ENCODE measurements around the gene RGS7. TPM values are rescaled to one million over a fixed set of nuclear protein-coding genes. Genes with fewer than 3 reads are reported as not detected.

The RGS7 gene
- 19.7 TPM for total RNA-seq

DNA sequence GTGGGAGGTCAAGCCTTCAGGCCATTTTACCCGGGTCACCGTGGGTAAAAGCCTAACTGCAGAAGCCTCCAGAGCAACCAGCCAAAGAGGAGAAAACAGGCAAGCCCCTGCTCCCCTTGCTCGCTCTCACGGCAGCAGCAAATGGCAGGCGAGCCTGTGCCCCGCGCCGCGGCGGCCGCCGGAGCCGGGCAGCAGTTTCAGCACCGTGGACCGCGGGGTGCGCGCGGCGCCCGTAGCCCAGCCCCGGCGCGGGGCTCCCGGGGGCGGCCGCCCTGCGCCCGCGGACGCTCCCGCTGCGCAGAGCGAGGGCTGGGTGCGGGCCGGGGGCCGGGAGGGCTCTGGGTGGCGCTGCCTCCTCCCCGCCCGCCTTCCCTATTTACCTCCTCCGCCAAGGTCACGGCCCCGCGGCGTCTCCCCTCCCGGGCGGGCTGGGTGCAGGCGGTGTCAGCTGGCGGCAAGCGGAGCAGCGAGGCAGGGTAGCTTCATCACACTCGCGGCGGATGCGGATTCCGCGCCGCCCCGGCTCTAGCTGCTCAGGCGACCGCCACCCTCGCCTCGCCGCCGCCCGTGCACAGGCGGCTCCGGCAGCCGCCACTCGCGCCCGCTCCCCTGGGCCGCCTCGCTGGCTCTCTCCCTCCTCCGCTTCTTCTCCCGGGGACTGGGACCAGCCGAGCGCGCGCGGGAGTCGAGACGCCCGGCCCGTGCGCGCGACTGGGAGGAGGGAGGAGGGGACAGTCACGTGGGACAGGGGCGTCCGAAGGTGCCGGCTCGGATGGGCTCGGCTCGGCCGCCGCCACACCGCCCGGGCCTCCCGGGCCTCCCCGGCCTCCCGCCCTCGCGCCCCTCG lies at the start of gene RGS7:
Gene RGS7, minus strand, starts transcription at position 687 of the 847 bp plus-strand sequence.
- DNase-seq: peak; percentile 72

DNA sequence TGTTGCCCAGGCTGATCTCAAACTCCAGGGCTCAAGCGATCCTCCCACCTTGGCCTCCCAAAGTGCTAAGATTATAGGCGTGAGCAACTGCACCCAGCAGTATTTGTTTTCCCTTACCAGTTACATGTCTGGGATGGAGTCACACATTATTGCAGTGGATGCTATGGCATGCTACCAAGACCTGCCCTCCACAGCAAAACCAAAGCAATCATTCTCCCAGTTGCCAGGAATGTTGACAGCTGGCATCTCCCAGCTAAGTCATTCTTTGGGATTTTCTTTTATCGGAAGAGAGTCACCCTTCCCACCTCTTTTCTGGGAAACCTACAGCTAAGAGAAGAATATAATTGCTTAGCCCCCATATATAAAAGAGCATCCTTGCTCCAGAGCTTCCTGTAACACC lies 49.4 kb upstream of the RGS7 start:
- DNase-seq: no peak

- no peak for DNase-seq
Observed at GRCh38 chr1:241401156-241401555, 44.2 kb upstream of the RGS7 start.

- no peak for DNase-seq
Observed at GRCh38 chr1:241396747-241397681, 40.0 kb upstream of the RGS7 start.

DNA sequence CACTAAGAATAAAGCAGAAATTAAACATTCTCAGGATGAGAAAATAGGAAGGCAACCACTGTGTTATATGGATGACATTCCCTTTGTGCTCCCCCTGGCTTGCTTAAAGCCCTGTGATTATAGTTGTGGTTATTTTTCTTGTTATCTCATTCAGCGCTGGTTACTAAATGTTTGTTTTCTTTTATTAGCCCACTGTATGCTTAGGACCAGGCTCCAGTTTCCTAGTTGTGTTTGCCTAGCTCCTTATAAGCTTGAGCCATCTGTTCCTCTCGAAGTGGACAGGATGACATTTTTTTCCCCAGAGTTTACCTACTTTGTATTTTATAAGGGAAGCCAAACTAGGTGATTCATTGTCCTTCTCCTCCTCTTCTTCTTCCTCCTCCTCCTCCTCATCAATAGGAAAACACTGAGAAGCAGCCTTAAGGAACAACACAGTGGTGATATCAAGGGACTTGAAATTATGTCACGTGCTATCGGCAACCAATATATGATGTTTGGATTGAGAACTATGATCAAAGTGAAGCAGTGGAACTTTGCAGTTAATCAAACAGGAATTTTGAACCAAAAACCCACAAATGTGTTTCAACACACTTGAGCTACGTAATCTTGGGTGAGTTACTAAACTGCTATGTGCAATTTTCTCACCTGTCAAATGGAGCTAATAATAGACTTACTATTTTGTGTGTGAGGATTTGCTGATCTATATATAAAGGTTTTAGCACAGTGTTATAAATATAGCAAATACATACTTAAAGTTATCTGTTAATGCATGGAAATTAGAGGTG lies 35.1 kb upstream of the RGS7 start:
- DNase-seq: no peak

DNA sequence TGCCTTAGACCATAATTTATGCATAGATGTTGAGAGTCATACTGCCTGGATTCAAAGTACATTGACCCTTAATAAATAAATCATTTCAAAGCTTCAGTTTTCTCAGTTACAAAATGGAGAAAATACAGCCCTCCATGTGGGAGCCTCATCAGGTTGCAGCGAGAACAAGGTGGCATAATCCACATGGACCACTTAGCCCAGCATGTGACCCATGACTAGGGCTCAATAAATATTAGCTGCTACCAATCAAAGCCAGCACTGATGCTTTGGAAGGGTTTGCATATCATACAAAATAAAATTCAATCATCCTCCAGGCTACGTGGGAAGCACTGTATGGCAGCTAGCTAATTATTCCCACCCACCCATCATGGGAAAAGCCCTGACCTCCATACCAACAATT lies 33.5 kb upstream of the RGS7 start:
- DNase-seq: no peak

DNA sequence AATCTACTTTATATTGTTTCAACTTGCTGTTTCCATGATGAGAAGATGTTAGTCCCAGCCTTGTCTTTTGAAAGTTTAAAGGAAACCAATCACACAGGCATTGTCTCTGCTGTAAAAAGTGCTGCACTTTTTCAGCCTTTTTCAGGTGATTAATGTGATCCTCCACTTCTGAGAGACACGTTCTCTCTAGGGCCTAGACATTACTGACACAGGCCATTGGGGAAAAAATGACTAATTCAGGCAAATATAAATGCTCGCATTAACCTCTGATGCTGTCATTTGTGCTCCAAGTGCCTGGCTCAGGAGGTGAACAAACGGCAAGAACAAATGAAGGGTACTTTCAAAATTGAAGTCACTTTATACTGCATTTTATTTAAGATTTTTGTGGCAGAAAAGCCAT lies 32.4 kb upstream of the RGS7 start:
- no peak for DNase-seq

DNA sequence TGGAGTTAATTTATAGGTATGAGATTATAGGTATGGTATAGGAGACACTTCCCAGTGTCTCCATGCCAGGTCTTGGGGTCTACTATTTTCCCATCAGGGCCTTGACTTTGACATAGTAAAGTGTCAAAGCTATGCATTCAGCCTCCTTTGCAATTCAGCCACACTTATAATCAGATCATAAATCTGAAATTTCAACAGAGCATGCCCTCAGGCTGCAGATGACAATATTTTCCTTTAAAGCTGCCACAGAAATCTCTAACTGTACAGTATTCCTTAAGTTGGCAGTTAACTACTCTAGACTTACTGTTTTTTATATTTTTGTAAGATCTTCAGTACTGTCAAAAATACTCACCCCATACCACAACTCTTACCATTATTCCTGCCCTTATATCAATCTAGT lies 30.2 kb upstream of the RGS7 start:
- DNase-seq: no peak

DNA sequence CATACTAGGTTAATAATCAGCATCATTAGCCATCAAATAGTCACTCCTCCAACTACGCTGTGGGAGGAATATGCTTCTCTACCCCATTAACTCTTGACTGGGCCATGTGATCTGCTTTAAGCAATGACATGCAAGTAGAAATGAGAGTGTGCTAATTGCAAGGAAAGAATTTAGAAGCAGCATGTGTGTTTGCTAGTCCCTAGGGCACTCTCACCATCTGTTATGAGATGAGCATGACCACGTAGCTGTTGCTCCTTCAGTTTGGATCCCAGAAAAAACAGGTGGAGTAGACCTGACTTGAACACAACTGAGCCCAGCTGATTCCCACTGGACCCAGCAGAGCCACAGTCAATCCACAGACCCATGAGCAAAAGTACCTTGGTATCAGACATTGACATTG lies 19.7 kb upstream of the RGS7 start:
- DNase-seq: no peak

- no peak for DNase-seq
Observed at GRCh38 chr1:241375886-241376285, 18.9 kb upstream of the RGS7 start.

GRCh38 chr1:241366196-241366595 lies 9.2 kb upstream of the RGS7 start:
- DNase-seq: no peak

GRCh38 chr1:241362350-241362749 lies 5.3 kb upstream of the RGS7 start:
- no peak for DNase-seq

- no peak for DNase-seq
Observed at GRCh38 chr1:241357366-241358340, 648 bp upstream of the RGS7 start.

DNA sequence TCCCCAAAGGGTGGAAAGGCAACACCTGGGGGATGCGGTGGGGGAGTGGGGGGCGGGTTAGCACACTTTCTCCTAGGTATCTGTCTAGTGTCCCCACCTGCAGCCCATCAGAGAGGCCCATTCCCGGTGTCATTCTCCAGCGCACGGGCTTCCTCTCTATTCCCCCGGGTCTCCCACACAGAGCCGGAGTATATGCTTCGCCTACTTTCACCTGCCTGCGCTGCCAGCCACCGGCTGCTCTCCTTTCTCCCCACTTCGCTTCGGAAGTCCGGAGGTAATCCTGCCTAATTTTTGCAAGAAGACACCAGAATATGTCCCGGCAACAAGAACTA lies 852 bp downstream of the RGS7 start:
- DNase-seq: no peak

GRCh38 chr1:241355311-241356010 lies 1.5 kb downstream of the RGS7 start:
- no peak for DNase-seq

GRCh38 chr1:241352401-241352800 lies 4.6 kb downstream of the RGS7 start:
- DNase-seq: no peak

- DNase-seq: no peak
Observed at GRCh38 chr1:241351841-241352240, 5.2 kb downstream of the RGS7 start.

DNA sequence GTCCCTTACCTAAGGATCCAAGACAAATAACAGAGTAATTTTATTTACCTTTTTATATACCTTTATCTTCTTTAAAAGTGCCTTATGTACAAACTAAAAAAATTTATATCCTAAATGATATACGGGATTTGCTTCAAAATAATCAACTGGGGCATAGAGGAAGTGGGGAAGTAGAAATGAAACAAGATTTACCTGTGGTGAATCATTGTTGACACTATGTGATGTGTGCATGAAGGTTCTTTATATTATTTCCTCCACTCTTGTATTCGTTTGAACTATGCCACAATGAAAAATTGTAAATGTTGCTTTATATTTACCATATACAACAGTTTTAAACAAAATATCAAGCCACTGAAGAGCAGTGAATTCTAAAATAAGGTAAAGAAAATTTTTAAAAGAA lies 13.0 kb downstream of the RGS7 start:
- DNase-seq: no peak

- DNase-seq: no peak
Observed at GRCh38 chr1:241336335-241336734, 20.7 kb downstream of the RGS7 start.

GRCh38 chr1:241332987-241333386 lies 24.0 kb downstream of the RGS7 start:
- DNase-seq: no peak

DNA sequence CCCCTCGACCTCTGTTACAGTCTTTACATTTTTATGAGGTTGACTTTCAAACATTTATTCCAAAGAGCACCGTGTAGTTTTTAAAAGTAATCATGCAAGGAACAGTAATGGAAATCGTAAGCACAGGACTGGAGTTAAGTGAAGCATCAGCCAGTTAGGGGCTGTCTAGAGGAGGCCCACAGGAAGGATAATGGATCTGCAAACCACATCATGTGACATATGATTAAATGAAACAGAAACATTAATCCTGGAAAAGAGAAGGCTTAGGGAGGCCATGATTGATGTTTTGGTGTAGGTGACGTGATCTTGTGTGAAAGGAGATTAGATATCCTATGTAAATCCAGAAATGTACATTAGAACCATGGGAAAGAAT lies 25.0 kb downstream of the RGS7 start:
- no peak for DNase-seq

Measured in occipital lobe (tissue), 2 donors.